Prostate gland (tissue), 2 donors: ENCODE results near the gene S100A9. TPM values are rescaled to one million over a fixed set of nuclear protein-coding genes. Genes with fewer than 3 reads are reported as not detected.

Source experiments
- DNase-seq: peaks from one replicate; pipeline ENCODE4 v3.0.0-alpha.2; 2019; ENCODE audit warnings: low spot score
- H3K27ac ChIP-seq, 2 donors: fragments of 200-600 bp; sonication (generic); 2 replicates each; pipeline ENCODE4 v1.5.1; 2017 to 2019
- H3K27me3 ChIP-seq: fragments of 200-600 bp; sonication (generic); replicated peaks from 2 replicates; pipeline ENCODE4 v1.5.1; 2019; ENCODE audit not compliant: insufficient read depth
- H3K36me3 ChIP-seq, 2 donors: fragments of 200-600 bp; sonication (generic); 1 replicate in 1 of 2; 2 replicates in 1 of 2; pipeline versions ENCODE4 v1.5.1 to v1.8.1; 2017 to 2019
- H3K4me1 ChIP-seq: fragments of 200-600 bp; sonication (generic); replicated peaks from 2 replicates; pipeline ENCODE4 v1.5.1; 2019
- H3K4me3 ChIP-seq, 2 donors: fragments of 200-600 bp; sonication (generic); 2 replicates each; pipeline ENCODE4 v1.5.1; 2017 to 2019
- H3K9me3 ChIP-seq: fragments of 200-600 bp; sonication (generic); 2 replicates; pipeline ENCODE4 v1.5.1; 2017
- POLR2A ChIP-seq: fragments of 450-650 bp; IDR thresholded peaks from one replicate; pipeline ENCODE4 v1.6.1; 2016; ENCODE audit warnings: antibody characterized with exemption, mild to moderate bottlenecking
- POLR2AphosphoS5 ChIP-seq: sonication (generic); formaldehyde crosslinking; IDR thresholded peaks from one replicate; pipeline ENCODE4 v1.6.1; 2017; ENCODE audit warnings: antibody characterized with exemption
- WGBS: methylation state at CpG from one replicate; pipeline ENCODE4 v1.1.5; 2018; 5-methylcytosine and 5-hydroxymethylcytosine counted together
- intact Hi-C: fragments of 100-400 bp; cut with DNase I; formaldehyde crosslinking; loops from one replicate; pipeline ENCODE4 v1.14.2; 2022
- total RNA-seq, 2 donors: library from RNA; depleted of rRNA; stranded (reverse); fragments of >200 nt; gene quantifications; one replicate each; pipeline ENCODE4 v1.1.0, GENCODE V29; 2016
- TF ChIP-seq, protein P1 (sequence below), 4 experiments: fragments of 200-600 bp in 2 of 4; fragments of 450-650 bp in 2 of 4; sonication (generic) in 2 of 4; IDR thresholded peaks; 1 replicate in 3 of 4; 2 replicates in 1 of 4; pipeline ENCODE4 v1.5.1; 2016 to 2019; ENCODE audit warnings: antibody characterized with exemption in 4 of 4, mild to moderate bottlenecking in 2 of 4, moderate library complexity in 2 of 4

Gene S100A9
- total RNA-seq, 2 donors from 2014 or later = 25.6 to 45.2 TPM

DNA sequence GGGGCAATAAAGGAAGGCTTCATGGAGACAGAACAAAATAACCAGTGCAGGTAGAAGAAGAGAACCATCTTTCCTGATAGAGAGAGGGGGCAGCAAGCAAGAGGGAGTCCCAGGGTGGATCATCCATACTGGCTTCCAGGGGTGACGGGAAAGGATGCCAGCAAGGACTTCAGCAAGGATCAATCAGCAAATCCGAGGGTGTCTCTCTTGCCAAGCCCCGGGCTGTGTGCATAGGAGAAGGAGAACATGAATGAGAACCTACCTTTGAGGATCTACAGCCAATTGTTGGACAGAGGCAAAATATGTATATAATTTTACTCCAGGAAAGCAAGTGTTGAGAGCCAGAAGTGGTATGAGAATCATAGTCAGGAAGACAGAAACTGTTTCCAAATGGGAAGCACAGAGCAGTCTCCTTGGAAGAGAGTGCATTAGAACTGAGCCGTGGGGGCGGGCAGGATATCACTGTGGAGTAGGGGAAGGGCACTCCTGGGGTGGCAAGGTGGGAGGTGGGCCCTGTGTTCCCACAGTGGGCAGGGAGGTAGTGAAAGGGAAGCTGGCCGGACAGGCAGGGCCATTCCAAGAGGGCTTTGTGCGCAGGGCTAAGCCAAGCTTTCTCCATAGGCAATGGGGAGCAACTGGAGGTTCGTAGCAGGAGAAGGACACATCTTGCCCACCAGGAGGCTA is 1.1 kb upstream of the S100A9 start:
- H3K27ac ChIP-seq = no peak overlapping the region
- H3K36me3 ChIP-seq = no peaks in the 10 kb centered on the region
- 86% methylated on average over 8 of the region's 8 CpGs for WGBS
- H3K27me3 ChIP-seq = no peaks in the 10 kb centered on the region
- DNase-seq = no peak
- H3K9me3 ChIP-seq = no peaks in the 10 kb centered on the region
- no peak for TF ChIP-seq POLR2A
- no peak for TF ChIP-seq POLR2AphosphoS5
- TF ChIP-seq, protein P1, sequence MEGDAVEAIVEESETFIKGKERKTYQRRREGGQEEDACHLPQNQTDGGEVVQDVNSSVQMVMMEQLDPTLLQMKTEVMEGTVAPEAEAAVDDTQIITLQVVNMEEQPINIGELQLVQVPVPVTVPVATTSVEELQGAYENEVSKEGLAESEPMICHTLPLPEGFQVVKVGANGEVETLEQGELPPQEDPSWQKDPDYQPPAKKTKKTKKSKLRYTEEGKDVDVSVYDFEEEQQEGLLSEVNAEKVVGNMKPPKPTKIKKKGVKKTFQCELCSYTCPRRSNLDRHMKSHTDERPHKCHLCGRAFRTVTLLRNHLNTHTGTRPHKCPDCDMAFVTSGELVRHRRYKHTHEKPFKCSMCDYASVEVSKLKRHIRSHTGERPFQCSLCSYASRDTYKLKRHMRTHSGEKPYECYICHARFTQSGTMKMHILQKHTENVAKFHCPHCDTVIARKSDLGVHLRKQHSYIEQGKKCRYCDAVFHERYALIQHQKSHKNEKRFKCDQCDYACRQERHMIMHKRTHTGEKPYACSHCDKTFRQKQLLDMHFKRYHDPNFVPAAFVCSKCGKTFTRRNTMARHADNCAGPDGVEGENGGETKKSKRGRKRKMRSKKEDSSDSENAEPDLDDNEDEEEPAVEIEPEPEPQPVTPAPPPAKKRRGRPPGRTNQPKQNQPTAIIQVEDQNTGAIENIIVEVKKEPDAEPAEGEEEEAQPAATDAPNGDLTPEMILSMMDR (IDR thresholded peaks at IDR 0.05) = no peak
- no peaks in the 10 kb centered on the region for H3K4me1 ChIP-seq
- no peak overlapping the region for H3K4me3 ChIP-seq
- intact Hi-C loops = no loop called here

GRCh38 chr1:153357076-153357852 is 390 bp upstream of the S100A9 start:
- H3K4me3 ChIP-seq = no peak overlapping the region
- H3K27me3 ChIP-seq = no peaks in the 10 kb centered on the region
- intact Hi-C loops = no loop called here
- H3K9me3 ChIP-seq = no peaks in the 10 kb centered on the region
- peak overlapping the region in 1 of 2 donors; percentile 7 for H3K27ac ChIP-seq
- DNase-seq = peak; percentile 72
- H3K36me3 ChIP-seq = no peaks in the 10 kb centered on the region
- TF ChIP-seq POLR2A = no peak
- peak; percentile 67 for TF ChIP-seq POLR2AphosphoS5
- TF ChIP-seq, protein P1 (IDR thresholded peaks at IDR 0.05) = no peak
- 68% methylated on average over 8 of the region's 10 CpGs for WGBS
- no peaks in the 10 kb centered on the region for H3K4me1 ChIP-seq

- Histone ChIP-seq H3K27me3 (no peaks in the 10 kb centered on the region), H3K27ac (no peak overlapping the region), H3K4me3 (no peak overlapping the region), H3K4me1 (no peaks in the 10 kb centered on the region), H3K36me3 (no peaks in the 10 kb centered on the region), H3K9me3 (no peaks in the 10 kb centered on the region)
- no peak for DNase-seq
- no peak for TF ChIP-seq POLR2AphosphoS5
- TF ChIP-seq POLR2A = no peak
- TF ChIP-seq, protein P1 (IDR thresholded peaks at IDR 0.05) = no peak
- WGBS = 93% methylated on average over 3 of the region's 3 CpGs
- intact Hi-C loops = no loop called here
Measured at GRCh38 chr1:153358691-153358975, 979 bp downstream of the S100A9 start.

- Histone ChIP-seq H3K36me3 (no peaks in the 10 kb centered on the region), H3K27me3 (no peaks in the 10 kb centered on the region), H3K9me3 (no peaks in the 10 kb centered on the region), H3K4me3 (no peak overlapping the region), H3K4me1 (no peaks in the 10 kb centered on the region), H3K27ac (no peak overlapping the region)
- intact Hi-C loops = no loop called here
- no peak for TF ChIP-seq POLR2A
- TF ChIP-seq, protein P1 (IDR thresholded peaks at IDR 0.05) = no peak
- TF ChIP-seq POLR2AphosphoS5 = no peak
- 96% methylated on average over 6 of the region's 6 CpGs for whole genome bisulfite sequencing
- DNase-seq = no peak
Measured at GRCh38 chr1:153359241-153359640, 1.6 kb downstream of the S100A9 start.

- intact Hi-C loops = no loop called here
- Histone ChIP-seq H3K36me3 (no peaks in the 10 kb centered on the region), H3K4me3 (no peak overlapping the region), H3K27me3 (no peaks in the 10 kb centered on the region), H3K9me3 (no peaks in the 10 kb centered on the region), H3K27ac (no peak overlapping the region), H3K4me1 (no peaks in the 10 kb centered on the region)
- TF ChIP-seq POLR2A = no peak
- TF ChIP-seq, protein P1 (IDR thresholded peaks at IDR 0.05) = no peak
- no peak for TF ChIP-seq POLR2AphosphoS5
- WGBS = 90% methylated on average over 2 of the region's 2 CpGs
- DNase-seq = no peak
Measured at GRCh38 chr1:153360190-153360589, 2.5 kb downstream of the S100A9 start.
